Hindlimb muscle (tissue), 1 donor: ENCODE results near the gene SYT8. TPM values are rescaled to one million over a fixed set of nuclear protein-coding genes. Genes with fewer than 3 reads are reported as not detected.

ENCODE experiments used
- DNase-seq: peaks from one replicate; pipeline ENCODE4 v3.0.0-alpha.2; 2013
- polyA plus RNA-seq: library from polyadenylated mRNA; unstranded; fragments of 120-200 nt; gene quantifications from one replicate; pipeline ENCODE4 v1.2.1, GENCODE V29; 2013; ENCODE audit not compliant: insufficient read length

The SYT8 gene
- polyA plus RNA-seq, 1 donor, result 0.44 TPM

GRCh38 chr11:1819074-1819473 lies 15.7 kb upstream of the SYT8 start:
- DNase-seq, result no peak

- no peak for DNase-seq
These were observed 14.1 kb upstream of the SYT8 start for GRCh38 chr11:1820463-1821325.

- no peak for DNase-seq
These were observed 13.2 kb upstream of the SYT8 start for GRCh38 chr11:1821562-1821961.

GRCh38 chr11:1822648-1823375 lies 12.0 kb upstream of the SYT8 start:
- no peak for DNase-seq

GRCh38 chr11:1823376-1824220 lies 11.2 kb upstream of the SYT8 start:
- no peak for DNase-seq

GRCh38 chr11:1824221-1825038 lies 10.4 kb upstream of the SYT8 start:
- no peak for DNase-seq

GRCh38 chr11:1825039-1825740 lies 9.6 kb upstream of the SYT8 start:
- DNase-seq, result no peak

GRCh38 chr11:1825785-1826451 lies 8.9 kb upstream of the SYT8 start:
- DNase-seq, result no peak

- DNase-seq, result no peak
These were observed 8.2 kb upstream of the SYT8 start for GRCh38 chr11:1826552-1827094.

GRCh38 chr11:1827095-1827813 lies 7.5 kb upstream of the SYT8 start:
- DNase-seq, result no peak

GRCh38 chr11:1827931-1828330 lies 6.9 kb upstream of the SYT8 start:
- no peak for DNase-seq

- DNase-seq, result no peak
These were observed 6.2 kb upstream of the SYT8 start for GRCh38 chr11:1828542-1828941.

GRCh38 chr11:1829039-1829820 lies 5.6 kb upstream of the SYT8 start:
- DNase-seq, result no peak

- DNase-seq, result no peak
These were observed 4.8 kb upstream of the SYT8 start for GRCh38 chr11:1830004-1830321.

- no peak for DNase-seq
These were observed 4.2 kb upstream of the SYT8 start for GRCh38 chr11:1830322-1831223.

- no peak for DNase-seq
These were observed 3.2 kb upstream of the SYT8 start for GRCh38 chr11:1831338-1832210.
